HG02840 (cell line): ENCODE results near the gene P2RX2.

Experiments
- ATAC-seq: cut with Tn5 transposase; IDR thresholded peaks from one replicate; pipeline ENCODE4 v1.9.1; 2021; ENCODE audit warnings: mild to moderate bottlenecking, moderate library complexity, moderate number of reproducible peaks; ENCODE audit not compliant: unreplicated experiment, low FRiP score

P2RX2 gene

GRCh38 chr12:132600048-132601032, 18.2 kb upstream of the P2RX2 start:
- no peak for ATAC-seq

GRCh38 chr12:132601171-132601883, 17.2 kb upstream of the P2RX2 start:
- no peak for ATAC-seq

GRCh38 chr12:132602572-132603239, 15.9 kb upstream of the P2RX2 start:
- ATAC-seq: no peak

GRCh38 chr12:132603240-132604150, 15.1 kb upstream of the P2RX2 start:
- no peak for ATAC-seq

- ATAC-seq: no peak
Measured at GRCh38 chr12:132604151-132604618, 14.4 kb upstream of the P2RX2 start.

- ATAC-seq: no peak
Measured at GRCh38 chr12:132604668-132605441, 13.7 kb upstream of the P2RX2 start.

- no peak for ATAC-seq
Measured at GRCh38 chr12:132605892-132606291, 12.7 kb upstream of the P2RX2 start.

GRCh38 chr12:132606466-132606865, 12.1 kb upstream of the P2RX2 start:
- no peak for ATAC-seq

- ATAC-seq: no peak
Measured at GRCh38 chr12:132606927-132607326, 11.6 kb upstream of the P2RX2 start.

GRCh38 chr12:132608231-132609171, 10.1 kb upstream of the P2RX2 start:
- no peak for ATAC-seq

GRCh38 chr12:132610051-132610759, 8.4 kb upstream of the P2RX2 start, which contains the start of gene LRCOL1:
LRCOL1 (minus strand) TSS chr12:132610582; CDS start chr12:132606251, 4,331 bp downstream.
- ATAC-seq: no peak

GRCh38 chr12:132610866-132611602, 7.5 kb upstream of the P2RX2 start:
- no peak for ATAC-seq

GRCh38 chr12:132611620-132612019, 7.0 kb upstream of the P2RX2 start:
- ATAC-seq: no peak

GRCh38 chr12:132614029-132614428, 4.5 kb upstream of the P2RX2 start:
- ATAC-seq: no peak

- no peak for ATAC-seq
Measured at GRCh38 chr12:132614861-132615578, 3.6 kb upstream of the P2RX2 start.

- ATAC-seq: no peak
Measured at GRCh38 chr12:132615579-132616038, 3.0 kb upstream of the P2RX2 start.
